MG63 (cell line): ENCODE measurements around the gene FRMPD4. TPM values are rescaled to one million over a fixed set of nuclear protein-coding genes. Genes with fewer than 3 reads are reported as not detected.

Experiments used
- DNase-seq: peaks from one replicate; pipeline ENCODE4 v3.0.0-alpha.2; 2020
- H3K27me3 ChIP-seq: fragments of 250-450 bp; sonication (Bioruptor Pico); 2 replicates; pipeline ENCODE4 v1.5.1; 2020; ENCODE audit warnings: mild to moderate bottlenecking, moderate library complexity
- H3K36me3 ChIP-seq: fragments of 250-450 bp; sonication (Bioruptor Pico); 2 replicates; pipeline ENCODE4 v1.5.1; 2020; ENCODE audit warnings: mild to moderate bottlenecking, moderate library complexity
- H3K4me3 ChIP-seq: fragments of 250-450 bp; sonication (Bioruptor Pico); 2 replicates; pipeline ENCODE4 v1.5.1; 2020; ENCODE audit warnings: mild to moderate bottlenecking, moderate library complexity
- H3K9me3 ChIP-seq: fragments of 250-450 bp; sonication (Bioruptor Pico); 2 replicates; pipeline ENCODE4 v1.5.1; 2020; ENCODE audit warnings: mild to moderate bottlenecking, moderate library complexity
- total RNA-seq: library from RNA; depleted of rRNA; stranded (reverse); fragments of >200 nt; shearing (Covaris generic); gene quantifications from 2 replicates; pipeline ENCODE4 v1.2.3, GENCODE V29; 2014; ENCODE audit warnings: low replicate concordance

Gene FRMPD4
- total RNA-seq, 1 experiment from 2014 or later, result 0.66 TPM

- no peaks in the 10 kb centered on the region for H3K36me3 ChIP-seq
- H3K9me3 ChIP-seq, result no peaks in the 10 kb centered on the region
- H3K27me3 ChIP-seq, result no peaks in the 10 kb centered on the region
- H3K4me3 ChIP-seq, result no peak overlapping the region
- no peak for DNase-seq
Measured at GRCh38 chrX:12753366-12753765, 615.1 kb downstream of the FRMPD4 start.

GRCh38 chrX:12758291-12758690 is 620.0 kb downstream of the FRMPD4 start:
- no peaks in the 10 kb centered on the region for H3K9me3 ChIP-seq
- no peaks in the 10 kb centered on the region for H3K36me3 ChIP-seq
- no peak for DNase-seq
- H3K4me3 ChIP-seq, result no peak overlapping the region
- H3K27me3 ChIP-seq, result no peaks in the 10 kb centered on the region

- Histone ChIP-seq H3K9me3 (no peaks in the 10 kb centered on the region), H3K27me3 (no peaks in the 10 kb centered on the region), H3K36me3 (no peaks in the 10 kb centered on the region), H3K4me3 (no peak overlapping the region)
- no peak for DNase-seq
Measured at GRCh38 chrX:12767856-12768255, 629.6 kb downstream of the FRMPD4 start.

- Histone ChIP-seq H3K9me3 (no peaks in the 10 kb centered on the region), H3K36me3 (no peaks in the 10 kb centered on the region), H3K27me3 (no peaks in the 10 kb centered on the region), H3K4me3 (no peak overlapping the region)
- no peak for DNase-seq
Measured at GRCh38 chrX:12768491-12768890, 630.2 kb downstream of the FRMPD4 start.

- DNase-seq, result no peak
- no peaks in the 10 kb centered on the region for H3K27me3 ChIP-seq
Measured at GRCh38 chrX:12770440-12770839, 632.2 kb downstream of the FRMPD4 start.

GRCh38 chrX:12771445-12772069 is 633.3 kb downstream of the FRMPD4 start:
- Histone ChIP-seq H3K4me3 (no peak overlapping the region), H3K9me3 (no peaks in the 10 kb centered on the region), H3K27me3 (no peaks in the 10 kb centered on the region), H3K36me3 (no peaks in the 10 kb centered on the region)
- peak; percentile 55 for DNase-seq

More at GRCh38 chrX:12770440-12770839, 632.2 kb downstream of the FRMPD4 start:
- Histone ChIP-seq H3K36me3 (no peaks in the 10 kb centered on the region), H3K4me3 (no peak overlapping the region), H3K9me3 (no peaks in the 10 kb centered on the region)
